GM19397 (cell line): Measurements from ENCODE around the gene ATP5ME.
"Not testable (repeated sequence)": the region's sequence is repeated elsewhere in the genome, so short reads cannot be mapped to it uniquely, and the experiment has no call there.

Experiments used
- ATAC-seq: cut with Tn5 transposase; IDR thresholded peaks from one replicate; pipeline ENCODE4 v1.9.1; 2021; ENCODE audit warnings: mild to moderate bottlenecking, moderate library complexity; ENCODE audit not compliant: unreplicated experiment

Gene ATP5ME

GRCh38 chr4:671769-672168 lies 2.3 kb downstream of the ATP5ME start:
- no peak for ATAC-seq

DNA sequence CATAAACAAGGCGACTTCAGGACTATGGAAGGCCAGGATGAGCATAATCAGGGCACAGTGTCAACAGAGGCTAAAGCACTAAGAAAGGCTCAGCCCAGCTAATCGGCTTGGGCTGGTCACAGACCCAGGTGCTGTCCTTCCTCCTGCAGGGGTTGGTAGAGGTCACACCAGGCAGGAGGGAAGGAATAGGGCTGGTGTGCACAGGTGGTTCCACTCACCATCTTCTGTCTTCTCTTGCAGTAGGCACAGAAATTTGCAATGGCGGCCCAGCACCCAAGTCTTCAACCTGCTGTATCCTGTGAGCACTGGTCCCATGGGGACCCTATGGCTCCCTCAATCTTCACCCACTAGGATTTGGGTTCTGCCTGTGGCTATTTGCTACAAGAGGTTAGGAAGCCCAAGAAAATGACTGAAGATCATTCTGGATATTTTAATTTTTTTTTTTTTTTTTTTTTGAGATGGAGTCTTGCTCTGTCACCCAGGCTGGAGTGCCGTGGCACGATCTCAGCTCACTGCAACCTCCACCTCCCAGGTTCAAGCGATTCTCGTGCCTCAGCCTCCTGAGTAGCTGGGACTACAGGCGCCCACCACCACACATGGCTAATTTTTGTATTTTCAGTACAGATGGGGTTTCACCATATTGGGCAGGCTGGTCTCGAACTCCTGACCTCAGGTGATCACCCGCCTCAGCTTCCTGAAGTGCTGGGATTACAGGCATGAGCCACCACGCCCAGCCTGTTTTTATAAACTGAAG lies 4.1 kb downstream of the ATP5ME start:
- ATAC-seq, result not testable (repeated sequence)

GRCh38 chr4:668219-668618 lies 5.9 kb downstream of the ATP5ME start:
- not testable (repeated sequence) for ATAC-seq

DNA sequence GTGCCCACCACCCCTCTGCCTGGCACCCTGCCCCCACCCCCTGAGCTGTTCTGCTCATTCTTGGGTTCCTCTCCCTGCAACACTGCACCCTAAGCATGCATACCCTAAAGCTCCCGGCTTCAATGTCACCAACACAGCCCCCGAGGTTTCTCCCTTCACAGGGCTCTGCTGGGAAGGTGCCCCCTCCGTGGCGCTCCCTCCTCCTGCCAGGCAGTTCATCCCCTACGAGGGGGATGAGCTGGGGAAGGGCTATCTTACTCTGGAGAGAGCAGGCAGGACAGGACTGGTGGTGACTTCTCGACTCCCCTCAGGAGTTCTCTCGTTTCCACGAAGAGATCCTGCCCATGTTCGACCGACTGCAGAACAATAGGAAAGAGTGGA lies 6.5 kb downstream of the ATP5ME start:
- no peak for ATAC-seq

GRCh38 chr4:666822-667544 lies 7.1 kb downstream of the ATP5ME start:
- no peak for ATAC-seq

DNA sequence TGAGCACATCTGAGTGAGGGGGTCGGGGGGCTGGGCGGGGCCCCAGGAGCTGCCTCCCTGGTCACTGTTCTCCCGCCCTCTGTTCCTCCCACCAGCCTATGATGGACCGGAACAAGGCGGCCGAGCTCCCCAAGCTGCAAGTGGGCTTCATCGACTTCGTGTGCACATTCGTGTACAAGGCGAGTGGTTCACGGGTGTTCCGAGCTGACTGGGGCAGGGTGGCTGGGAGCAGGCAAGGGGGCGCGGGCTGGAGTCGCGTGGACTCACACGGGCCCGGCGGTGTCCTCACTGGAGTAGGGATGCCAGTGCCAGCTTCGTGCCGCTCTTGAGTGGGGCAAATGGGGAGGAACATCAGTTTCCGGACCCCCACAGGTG lies 7.7 kb downstream of the ATP5ME start:
- no peak for ATAC-seq

DNA sequence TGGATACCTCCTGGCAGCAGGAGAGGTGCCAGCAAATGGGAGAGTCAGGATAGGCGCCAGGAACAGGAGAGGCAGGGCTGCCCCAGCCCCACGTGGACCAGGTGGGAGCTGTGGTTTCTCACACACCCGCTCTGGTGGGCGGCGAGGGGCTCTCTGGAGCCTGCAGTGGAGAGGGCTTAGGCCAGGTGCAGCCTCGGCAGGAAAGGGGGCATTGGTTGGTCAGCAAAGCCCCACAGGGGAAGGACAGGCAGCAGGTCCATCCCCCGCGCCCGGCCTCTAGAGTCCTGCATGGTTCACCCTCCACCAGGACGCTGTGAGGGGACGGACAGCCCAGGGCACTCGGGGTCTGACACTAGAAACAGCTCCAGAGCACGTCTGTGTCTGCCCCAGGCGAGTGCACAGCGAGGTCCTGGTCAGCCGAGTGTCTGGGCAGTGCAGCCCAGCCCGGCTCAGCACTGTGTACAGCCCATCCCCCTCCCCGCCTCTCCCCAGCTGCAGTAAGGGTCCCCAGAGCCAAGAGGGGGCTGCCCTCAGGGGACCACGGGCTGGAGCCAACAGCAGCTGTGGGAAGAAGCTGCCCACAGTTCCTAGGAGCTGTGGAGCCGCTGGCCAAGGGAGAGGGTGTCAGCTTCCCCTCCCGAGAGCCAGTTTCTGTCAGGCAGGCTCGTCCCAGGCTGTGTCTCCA lies 8.2 kb downstream of the ATP5ME start:
- ATAC-seq, result no peak

DNA sequence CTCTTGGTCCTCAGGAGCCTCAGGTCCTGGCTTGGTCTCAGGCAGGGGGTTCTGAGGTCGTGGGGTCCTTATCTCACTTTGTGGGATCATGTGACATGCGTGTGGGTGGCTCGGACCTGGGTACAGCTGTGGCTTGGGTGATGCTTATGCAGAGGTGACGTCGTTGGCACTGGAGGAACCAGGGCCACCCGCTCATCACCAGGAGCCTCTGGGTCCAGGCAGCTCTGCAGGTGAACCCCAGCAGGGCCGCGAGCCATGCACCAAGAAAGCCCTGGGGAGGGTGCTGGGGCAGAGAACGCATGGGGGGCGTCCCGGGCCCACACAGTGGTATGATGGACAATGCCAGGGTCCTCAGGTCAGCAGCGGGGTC lies 8.7 kb downstream of the ATP5ME start:
- ATAC-seq, result no peak

DNA sequence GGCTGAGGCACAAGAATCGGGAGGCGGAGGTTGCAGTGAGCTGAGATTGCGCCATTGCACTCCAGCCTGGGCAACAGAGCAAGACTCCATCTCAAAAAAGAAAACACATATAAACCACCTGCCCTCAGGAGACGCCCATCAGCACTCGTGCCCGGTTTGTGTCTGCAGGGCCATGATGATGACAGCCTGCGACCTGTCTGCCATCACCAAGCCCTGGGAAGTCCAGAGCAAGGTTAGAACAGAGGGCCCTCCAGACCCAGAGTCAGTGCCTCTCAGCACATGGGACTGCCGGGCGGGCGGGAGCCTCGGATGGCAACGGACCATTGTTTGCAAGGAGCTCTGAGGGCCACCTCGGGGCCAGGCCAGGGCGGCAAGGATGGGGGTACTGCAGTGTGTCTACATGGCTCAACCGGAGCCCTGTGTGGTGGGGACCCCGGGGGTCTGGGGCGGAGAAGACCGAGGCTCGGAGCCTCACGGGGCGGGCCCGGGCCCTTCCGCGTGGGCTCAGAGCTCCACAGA lies 9.3 kb downstream of the ATP5ME start:
- ATAC-seq, result no peak

- ATAC-seq, result peak; percentile 57
These were observed 10.3 kb downstream of the ATP5ME start for GRCh38 chr4:663438-664428.

DNA sequence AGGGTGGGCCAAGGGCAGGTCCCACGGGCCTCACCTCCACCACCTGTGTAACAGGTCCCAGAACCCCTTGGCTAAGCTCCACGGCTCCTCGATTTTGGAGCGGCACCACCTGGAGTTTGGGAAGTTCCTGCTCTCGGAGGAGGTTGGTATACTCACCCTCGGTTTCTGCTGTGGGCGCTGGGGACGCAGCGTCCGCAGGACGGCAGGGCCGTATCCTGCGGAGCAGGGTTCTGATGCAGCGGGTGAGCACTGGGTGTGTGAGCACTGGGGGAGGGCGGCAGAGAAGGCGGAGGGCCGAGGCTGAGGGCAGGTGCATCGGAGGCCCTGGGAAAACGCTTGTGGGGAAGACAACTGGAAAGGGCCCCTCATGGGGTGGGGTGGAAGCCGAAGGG lies 11.0 kb downstream of the ATP5ME start:
- ATAC-seq, result no peak

DNA sequence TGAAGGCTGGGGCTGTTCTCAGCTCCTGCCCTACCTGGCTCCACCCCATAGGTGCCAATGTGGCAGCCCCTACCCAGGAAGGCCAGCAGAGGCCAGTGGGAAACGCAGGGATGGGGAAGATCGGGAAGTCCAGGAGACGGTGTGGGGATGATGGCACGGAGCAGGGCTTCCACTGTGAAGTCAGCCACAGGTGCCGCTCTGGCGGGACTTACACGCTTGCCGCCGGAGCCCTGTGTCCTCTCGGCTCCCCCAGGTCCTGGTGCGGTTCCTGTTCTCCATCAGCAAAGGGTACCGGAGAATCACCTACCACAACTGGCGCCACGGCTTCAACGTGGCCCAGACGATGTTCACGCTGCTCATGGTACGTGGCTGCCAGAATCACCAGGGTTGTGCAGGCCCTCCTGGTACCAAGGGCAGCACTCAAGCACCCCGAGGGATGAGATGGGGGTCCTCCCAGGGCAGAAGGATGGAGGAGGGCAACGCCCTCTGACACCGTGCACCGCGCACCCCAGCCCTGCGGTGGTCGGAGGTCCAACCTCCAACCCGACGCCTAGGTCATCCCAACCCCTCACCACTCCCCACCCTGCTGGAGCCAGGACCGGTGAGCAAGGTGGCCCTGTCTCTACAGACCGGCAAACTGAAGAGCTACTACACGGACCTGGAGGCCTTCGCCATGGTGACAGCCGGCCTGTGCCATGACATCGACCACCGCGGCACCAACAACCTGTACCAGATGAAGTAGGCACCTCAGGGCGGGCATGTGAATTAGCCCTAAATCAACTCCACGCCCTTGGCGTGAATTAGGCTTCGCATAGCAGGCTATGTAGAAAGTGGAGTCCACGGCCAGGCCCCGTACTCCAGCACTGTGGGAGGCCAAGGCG lies 12.0 kb downstream of the ATP5ME start:
- ATAC-seq, result no peak

DNA sequence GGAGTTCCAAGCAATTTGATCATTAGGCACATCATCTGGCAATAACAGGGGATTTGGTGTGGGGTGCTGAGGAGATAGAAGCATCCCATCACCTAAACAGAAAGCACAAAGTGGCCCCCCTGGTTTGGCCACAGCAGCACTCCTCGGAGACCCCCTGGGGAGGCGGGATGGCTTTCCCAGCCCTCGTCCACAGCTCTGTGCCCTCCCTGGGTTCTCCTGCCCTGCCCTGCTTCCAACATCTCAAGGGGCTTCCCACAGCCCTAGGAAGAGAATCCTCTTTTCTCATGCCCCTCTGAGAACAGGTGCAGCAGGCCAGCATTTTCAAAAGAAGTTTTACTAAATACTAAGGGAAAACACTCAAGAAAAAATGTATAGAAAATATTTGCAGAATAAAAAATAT lies 12.8 kb downstream of the ATP5ME start:
- no peak for ATAC-seq

DNA sequence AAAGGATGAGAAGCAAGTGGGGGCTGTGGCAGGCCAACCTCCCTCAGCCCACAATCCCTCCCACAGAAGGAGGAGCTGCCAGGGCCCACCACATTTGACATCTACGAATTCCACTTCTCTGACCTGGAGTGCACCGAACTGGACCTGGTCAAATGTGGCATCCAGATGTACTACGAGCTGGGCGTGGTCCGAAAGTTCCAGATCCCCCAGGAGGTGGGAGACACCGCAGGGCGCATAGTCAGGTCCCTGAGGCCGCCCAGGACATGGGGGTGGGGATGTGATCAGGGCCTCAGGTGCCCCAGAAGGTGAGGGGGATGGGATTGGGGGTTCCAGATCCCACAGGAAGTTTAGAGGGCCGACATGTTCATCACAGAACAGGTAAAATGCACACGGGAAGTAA lies 13.7 kb downstream of the ATP5ME start:
- ATAC-seq, result no peak

DNA sequence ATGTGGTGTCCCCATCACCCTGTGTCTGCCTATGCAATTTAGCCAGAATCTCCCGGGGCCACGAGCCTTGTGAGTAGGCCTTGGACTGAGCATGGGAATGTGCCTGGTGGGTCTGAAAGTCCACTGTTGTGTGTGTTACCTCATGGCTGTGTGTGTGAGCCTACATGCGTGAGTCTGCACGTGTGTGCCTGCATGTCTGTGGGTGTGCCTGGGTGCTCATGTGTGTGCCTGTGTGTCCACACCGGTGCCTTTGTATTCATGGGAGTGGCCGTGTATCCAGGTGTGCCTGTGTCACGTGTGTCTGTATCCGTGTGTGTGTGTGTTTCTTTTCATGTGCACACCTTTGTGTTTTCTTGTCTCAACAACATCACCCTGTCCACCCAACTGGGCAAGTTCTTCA lies 14.2 kb downstream of the ATP5ME start:
- ATAC-seq, result no peak

- no peak for ATAC-seq
These were observed 15.1 kb downstream of the ATP5ME start for GRCh38 chr4:658681-659667.

- no peak for ATAC-seq
These were observed 16.0 kb downstream of the ATP5ME start for GRCh38 chr4:657834-658667.
